K562 (cell line): ENCODE results near the gene MB21D2. TPM values are rescaled to one million over a fixed set of nuclear protein-coding genes. Genes with fewer than 3 reads are reported as not detected.

Source experiments
- ATAC-seq: fragments of 200-7000 bp; cut with Tn5 transposase; 3 replicates; pipeline ENCODE4 v1.9.1; 2020; ENCODE audit warnings: moderate library complexity
- BruUV-seq: library from RNA; stranded (reverse); fragments of 400-500 nt; replicated peaks from 2 replicates; lab custom pipeline; 2021; lab: Mats Ljungman, UMichigan
- CTCF ChIA-PET: fragments of 300-600 bp; formaldehyde crosslinking; extraction: SDS; loops from one replicate; lab custom pipeline; 2021; ENCODE audit warnings: low intra/inter-chr PET ratio; lab: Yijun Ruan, JAX
- POLR2A ChIA-PET: fragments of 300-600, 350-650 bp; sonication (Branson Sonifier 250); formaldehyde crosslinking; extraction: SDS; loops from one replicate; lab custom pipeline; 2021; ENCODE audit warnings: antibody characterized with exemption, inconsistent platforms; lab: Yijun Ruan, JAX
- DNase-seq, 4 experiments: peaks; one replicate each; pipeline versions ENCODE4 v3.0.0 to v3.0.0-alpha.2; 2011 to 2018; ENCODE audit warnings: low spot score in 3 of 4, mixed read lengths in 3 of 4; ENCODE audit errors: extremely low read depth in 1 of 4
- FAIRE-seq: peaks from 2 replicates; lab custom pipeline; 2011; peaks lifted over from hg19 to GRCh38; lab: Jason Lieb, UNC
- H2AFZ ChIP-seq: 2 replicates; pipeline ENCODE4 v1.6.0; 2011; ENCODE audit warnings: low read depth, low read length, control low read depth, inconsistent platforms
- H3K27ac ChIP-seq: fragments of 200-600 bp; 3 replicates; pipeline ENCODE4 v1.8.0; 2011; ENCODE audit warnings: low read depth, mild to moderate bottlenecking, control low read depth, inconsistent platforms, low read length, moderate library complexity, mixed read lengths; ENCODE audit errors: extremely low read depth
- H3K27me3 ChIP-seq, 2 experiments: fragments of 300-600 bp in 1 of 2; 2 replicates in 1 of 2; 3 replicates in 1 of 2; pipeline versions ENCODE4 v1.6.0 to v1.8.0; 2011; ENCODE audit warnings: inconsistent platforms in 2 of 2, low read length in 2 of 2, mild to moderate bottlenecking in 1 of 2, mixed read lengths in 1 of 2, moderate library complexity in 1 of 2; ENCODE audit not compliant: control insufficient read depth in 2 of 2, insufficient read depth in 2 of 2
- H3K36me3 ChIP-seq: fragments of 300-600 bp; 3 replicates; pipeline ENCODE4 v1.8.0; 2011; ENCODE audit warnings: mild to moderate bottlenecking, low read length, inconsistent platforms; ENCODE audit not compliant: control insufficient read depth, insufficient read depth
- H3K4me1 ChIP-seq, 2 experiments: fragments of 200-600 bp in 1 of 2; replicated peaks in 1 of 2; 2 replicates in 1 of 2; 3 replicates in 1 of 2; pipeline versions ENCODE4 v1.5.1 to v1.8.0; 2011; ENCODE audit warnings: inconsistent platforms in 2 of 2, low read length in 2 of 2, mild to moderate bottlenecking in 1 of 2, mixed read lengths in 1 of 2, moderate library complexity in 1 of 2; ENCODE audit not compliant: control insufficient read depth in 2 of 2, insufficient read depth in 2 of 2
- H3K4me2 ChIP-seq: 2 replicates; pipeline ENCODE4 v1.6.1; 2011; ENCODE audit warnings: low read length, control low read depth, inconsistent platforms, mixed read lengths; ENCODE audit not compliant: insufficient read depth
- H3K4me3 ChIP-seq: fragments of 200-600 bp; sonication (generic), shearing (Covaris generic); 2 replicates; pipeline ENCODE4 v1.5.1; 2016; ENCODE audit warnings: control low read depth, inconsistent platforms
- H3K79me2 ChIP-seq: fragments of 200-600 bp; 3 replicates; pipeline ENCODE4 v1.8.0; 2011; ENCODE audit warnings: low read length, inconsistent platforms; ENCODE audit not compliant: control insufficient read depth, insufficient read depth
- H3K9ac ChIP-seq, 2 experiments: 2 replicates each; pipeline versions ENCODE4 v1.6.0 to v1.6.1; 2011; ENCODE audit warnings: low read depth in 2 of 2, low read length in 2 of 2, control low read depth in 1 of 2, inconsistent platforms in 1 of 2, mild to moderate bottlenecking in 1 of 2, mixed read lengths in 1 of 2; ENCODE audit not compliant: insufficient read depth in 1 of 2
- H3K9me1 ChIP-seq: one replicate; pipeline ENCODE4 v1.6.0; 2011; ENCODE audit warnings: inconsistent platforms, mild to moderate bottlenecking, low read length, moderate library complexity; ENCODE audit not compliant: control insufficient read depth, insufficient read depth
- H3K9me3 ChIP-seq: replicated peaks from 2 replicates; pipeline ENCODE4 v1.5.1; 2011; ENCODE audit warnings: low read depth, low read length, inconsistent platforms; ENCODE audit not compliant: control insufficient read depth, insufficient read depth
- H4K20me1 ChIP-seq: replicated peaks from 2 replicates; pipeline ENCODE4 v1.6.1; 2011; ENCODE audit warnings: low read length, inconsistent platforms, mixed read lengths; ENCODE audit not compliant: control insufficient read depth, insufficient read depth
- DIDO1 ChIP-seq: fragments of 450-650 bp; IDR thresholded peaks from 2 replicates; pipeline ENCODE4 v1.6.1; 2016; ENCODE audit warnings: low read depth, missing biosample characterization, missing genetic modification characterization
- MED1 ChIP-seq: sonication (generic); formaldehyde crosslinking; IDR thresholded peaks from 2 replicates; pipeline ENCODE4 v1.8.1; 2023; ENCODE audit warnings: missing genetic modification reagents, borderline replicate concordance
- PRPF4 ChIP-seq: fragments of 200-400 bp; formaldehyde crosslinking; IDR thresholded peaks from one replicate; pipeline ENCODE4 v1.6.1; 2017; ENCODE audit warnings: low read length, low read depth, mild to moderate bottlenecking; ENCODE audit not compliant: insufficient read depth, poor library complexity, severe bottlenecking
- STAT5A ChIP-seq: IDR thresholded peaks from 2 replicates; pipeline ENCODE4 v1.6.1; 2012; ENCODE audit warnings: low read length, inconsistent platforms, borderline replicate concordance
- STAT5B ChIP-seq: fragments of 250-450 bp; sonication (Bioruptor Pico); IDR thresholded peaks from 2 replicates; pipeline ENCODE4 v1.8.0; 2021; ENCODE audit warnings: mild to moderate bottlenecking, inconsistent platforms
- whole genome bisulfite sequencing: fragments of 100-300 bp; shearing (Covaris generic); methylation state at CpG from one replicate; pipeline ENCODE4 v1.1.6; 2016; ENCODE audit warnings: low coverage, mixed read lengths; ENCODE audit not compliant: insufficient coverage; ENCODE audit errors: missing lambda C conversion rate; 5-methylcytosine and 5-hydroxymethylcytosine counted together
- in situ Hi-C: fragments of 300-500 bp; cut with MboI; formaldehyde crosslinking; loops from 4 replicates; pipeline ENCODE4 v1.15.0; 2018; ENCODE audit warnings: inconsistent platforms, mixed read lengths
- intact Hi-C: fragments of 100-400 bp; cut with micrococcal nuclease; formaldehyde crosslinking; loops from 2 replicates; pipeline ENCODE4 v1.14.2; 2022
- polyA plus RNA-seq, 8 experiments: library from polyadenylated mRNA; depleted of rRNA in 4 of 8; stranded (reverse) in 5 of 8; unstranded in 3 of 8; fragments of >200 nt; fragmentation: Nextera tagmentation in 2 of 8; fragmentation: Illumina TruSeq in 1 of 8; extraction: Ambion mirVana in 2 of 8; extraction: Trizol in 1 of 8; gene quantifications; 2 replicates each; pipeline versions ENCODE4 v1.2.1 to v1.2.3, GENCODE V29; 2011 to 2014; ENCODE audit warnings: inconsistent platforms in 1 of 8, missing spikeins in 1 of 8
- total RNA-seq, 7 experiments: library from RNA; depleted of rRNA in 6 of 7; stranded (reverse); fragments of >200 nt in 6 of 7; fragmentation: Illumina TruSeq in 2 of 7; extraction: Trizol in 2 of 7; gene quantifications; 2 replicates each; pipeline versions ENCODE4 v1.2.1 to v1.2.3, GENCODE V29; 2011 to 2021; ENCODE audit warnings: low replicate concordance in 1 of 7
- TF ChIP-seq, protein P1 (sequence below), 2 experiments: fragments of 450-650 bp in 1 of 2; sonication (generic) in 1 of 2; formaldehyde crosslinking; conservative IDR thresholded peaks; 2 replicates each; pipeline versions ENCODE4 v1.4.0 to v1.8.1; 2020 to 2022; ENCODE audit warnings: mild to moderate bottlenecking in 1 of 2, missing genetic modification reagents in 1 of 2
- TF ChIP-seq, protein P2 (sequence below): fragments of 250-450 bp; sonication (Bioruptor Pico); IDR thresholded peaks from 2 replicates; pipeline ENCODE4 v1.8.0; 2022; ENCODE audit warnings: inconsistent platforms
- TF ChIP-seq, protein P3 (sequence below): fragments of 450-650 bp; IDR thresholded peaks from 2 replicates; pipeline ENCODE4 v1.6.1; 2018; ENCODE audit warnings: mild to moderate bottlenecking, low read depth; ENCODE audit not compliant: partially characterized antibody
- TF ChIP-seq, protein P4 (sequence below), 2 experiments: fragments of 150-350 bp in 1 of 2; IDR thresholded peaks; 2 replicates each; pipeline ENCODE4 v1.6.1; 2012 to 2016; ENCODE audit warnings: low read depth in 2 of 2, low read length in 2 of 2, mild to moderate bottlenecking in 1 of 2, moderate library complexity in 1 of 2
- TF ChIP-seq, protein P5 (sequence below): sonication (generic); formaldehyde crosslinking; IDR thresholded peaks from 2 replicates; pipeline ENCODE4 v1.8.0; 2022; ENCODE audit warnings: missing genetic modification reagents, mild to moderate bottlenecking, borderline replicate concordance

MB21D2 gene
- total and polyA plus RNA-seq, 9 of the 15 experiments (the other 6 are each of a cell fraction or from before 2014, with no cell fraction given) = 0.01 TPM; not detected in 8

DNA sequence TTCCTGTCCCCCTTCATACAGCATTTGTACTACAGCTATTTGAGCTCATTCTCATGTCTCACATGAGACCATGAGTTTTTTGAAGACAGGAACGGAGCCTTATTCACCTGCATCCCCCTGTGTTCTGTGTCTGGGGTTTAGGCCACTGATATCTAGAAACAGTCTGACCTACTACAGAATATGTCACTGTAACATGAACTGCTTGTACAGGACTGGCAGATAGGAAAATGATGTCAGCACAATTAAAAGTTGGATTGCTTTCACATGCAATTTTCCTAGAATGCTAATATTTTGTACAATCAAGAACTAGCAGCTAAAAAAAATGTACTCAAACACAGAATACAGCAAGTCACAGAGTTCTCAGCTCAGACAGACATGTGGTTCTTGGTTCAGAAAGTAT is 99.5 kb downstream of the MB21D2 start:
- no peak for DNase-seq
- WGBS = 0% methylated on average over 1 of the region's 1 CpG
- Histone ChIP-seq H3K4me1 (no peaks in the 10 kb centered on the region), H4K20me1 (no peaks in the 10 kb centered on the region), H3K27ac (no peak overlapping the region), H3K9ac (no peak overlapping the region), H3K27me3 (peaks cover 0 to 4% of the 10 kb centered on the region in 2 experiments; a peak in 1 of 5 replicates), H3K9me3 (no peaks in the 10 kb centered on the region), H2AFZ (no peak overlapping the region), H3K9me1 (no peaks in the 10 kb centered on the region), H3K79me2 (no peaks in the 10 kb centered on the region), H3K4me2 (no peak overlapping the region), H3K4me3 (no peak overlapping the region), H3K36me3 (no peaks in the 10 kb centered on the region)
- no TSS peak for BruUV-seq
- ChIA-PET CTCF (interaction anchor here (0.5 kb wide), 1 partner anchor 1700 kb away, joined by 3 read pairs; no protein-coding TSS in a partner anchor), POLR2A (no interaction called here)
- in situ Hi-C loops = loop anchor here (10.0 to 25.0 kb wide), 2 partner anchors 747 to 1494 kb away; no protein-coding TSS in a partner anchor
- intact Hi-C loops = loop anchor here (10.0 kb wide), 3 partner anchors 887 to 1497 kb away; no protein-coding TSS in a partner anchor
- ATAC-seq = no peak
- FAIRE-seq = no peak
- TF ChIP-seq, protein P1, sequence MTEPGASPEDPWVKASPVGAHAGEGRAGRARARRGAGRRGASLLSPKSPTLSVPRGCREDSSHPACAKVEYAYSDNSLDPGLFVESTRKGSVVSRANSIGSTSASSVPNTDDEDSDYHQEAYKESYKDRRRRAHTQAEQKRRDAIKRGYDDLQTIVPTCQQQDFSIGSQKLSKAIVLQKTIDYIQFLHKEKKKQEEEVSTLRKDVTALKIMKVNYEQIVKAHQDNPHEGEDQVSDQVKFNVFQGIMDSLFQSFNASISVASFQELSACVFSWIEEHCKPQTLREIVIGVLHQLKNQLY (CRISPR knock-in tag; conservative IDR thresholded peaks at IDR 0.05) = no peak
- TF ChIP-seq, protein P2, sequence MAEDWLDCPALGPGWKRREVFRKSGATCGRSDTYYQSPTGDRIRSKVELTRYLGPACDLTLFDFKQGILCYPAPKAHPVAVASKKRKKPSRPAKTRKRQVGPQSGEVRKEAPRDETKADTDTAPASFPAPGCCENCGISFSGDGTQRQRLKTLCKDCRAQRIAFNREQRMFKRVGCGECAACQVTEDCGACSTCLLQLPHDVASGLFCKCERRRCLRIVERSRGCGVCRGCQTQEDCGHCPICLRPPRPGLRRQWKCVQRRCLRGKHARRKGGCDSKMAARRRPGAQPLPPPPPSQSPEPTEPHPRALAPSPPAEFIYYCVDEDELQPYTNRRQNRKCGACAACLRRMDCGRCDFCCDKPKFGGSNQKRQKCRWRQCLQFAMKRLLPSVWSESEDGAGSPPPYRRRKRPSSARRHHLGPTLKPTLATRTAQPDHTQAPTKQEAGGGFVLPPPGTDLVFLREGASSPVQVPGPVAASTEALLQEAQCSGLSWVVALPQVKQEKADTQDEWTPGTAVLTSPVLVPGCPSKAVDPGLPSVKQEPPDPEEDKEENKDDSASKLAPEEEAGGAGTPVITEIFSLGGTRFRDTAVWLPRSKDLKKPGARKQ (CRISPR knock-in tag) = no peak
- TF ChIP-seq PRPF4 (no peak), STAT5B (CRISPR knock-in tag) (no peak), MED1 (CRISPR knock-in tag) (no peak), DIDO1 (tag) (no peak), STAT5A (no peak)
- TF ChIP-seq, protein P3, sequence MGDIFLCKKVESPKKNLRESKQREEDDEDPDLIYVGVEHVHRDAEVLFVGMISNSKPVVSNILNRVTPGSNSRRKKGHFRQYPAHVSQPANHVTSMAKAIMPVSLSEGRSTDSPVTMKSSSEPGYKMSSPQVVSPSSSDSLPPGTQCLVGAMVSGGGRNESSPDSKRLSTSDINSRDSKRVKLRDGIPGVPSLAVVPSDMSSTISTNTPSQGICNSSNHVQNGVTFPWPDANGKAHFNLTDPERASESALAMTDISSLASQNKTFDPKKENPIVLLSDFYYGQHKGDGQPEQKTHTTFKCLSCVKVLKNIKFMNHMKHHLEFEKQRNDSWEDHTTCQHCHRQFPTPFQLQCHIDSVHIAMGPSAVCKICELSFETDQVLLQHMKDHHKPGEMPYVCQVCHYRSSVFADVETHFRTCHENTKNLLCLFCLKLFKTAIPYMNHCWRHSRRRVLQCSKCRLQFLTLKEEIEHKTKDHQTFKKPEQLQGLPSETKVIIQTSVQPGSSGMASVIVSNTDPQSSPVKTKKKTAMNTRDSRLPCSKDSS = no peak
- TF ChIP-seq, protein P4, sequence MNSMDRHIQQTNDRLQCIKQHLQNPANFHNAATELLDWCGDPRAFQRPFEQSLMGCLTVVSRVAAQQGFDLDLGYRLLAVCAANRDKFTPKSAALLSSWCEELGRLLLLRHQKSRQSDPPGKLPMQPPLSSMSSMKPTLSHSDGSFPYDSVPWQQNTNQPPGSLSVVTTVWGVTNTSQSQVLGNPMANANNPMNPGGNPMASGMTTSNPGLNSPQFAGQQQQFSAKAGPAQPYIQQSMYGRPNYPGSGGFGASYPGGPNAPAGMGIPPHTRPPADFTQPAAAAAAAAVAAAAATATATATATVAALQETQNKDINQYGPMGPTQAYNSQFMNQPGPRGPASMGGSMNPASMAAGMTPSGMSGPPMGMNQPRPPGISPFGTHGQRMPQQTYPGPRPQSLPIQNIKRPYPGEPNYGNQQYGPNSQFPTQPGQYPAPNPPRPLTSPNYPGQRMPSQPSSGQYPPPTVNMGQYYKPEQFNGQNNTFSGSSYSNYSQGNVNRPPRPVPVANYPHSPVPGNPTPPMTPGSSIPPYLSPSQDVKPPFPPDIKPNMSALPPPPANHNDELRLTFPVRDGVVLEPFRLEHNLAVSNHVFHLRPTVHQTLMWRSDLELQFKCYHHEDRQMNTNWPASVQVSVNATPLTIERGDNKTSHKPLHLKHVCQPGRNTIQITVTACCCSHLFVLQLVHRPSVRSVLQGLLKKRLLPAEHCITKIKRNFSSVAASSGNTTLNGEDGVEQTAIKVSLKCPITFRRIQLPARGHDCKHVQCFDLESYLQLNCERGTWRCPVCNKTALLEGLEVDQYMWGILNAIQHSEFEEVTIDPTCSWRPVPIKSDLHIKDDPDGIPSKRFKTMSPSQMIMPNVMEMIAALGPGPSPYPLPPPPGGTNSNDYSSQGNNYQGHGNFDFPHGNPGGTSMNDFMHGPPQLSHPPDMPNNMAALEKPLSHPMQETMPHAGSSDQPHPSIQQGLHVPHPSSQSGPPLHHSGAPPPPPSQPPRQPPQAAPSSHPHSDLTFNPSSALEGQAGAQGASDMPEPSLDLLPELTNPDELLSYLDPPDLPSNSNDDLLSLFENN (IDR thresholded peaks at IDR 0.05; ENCODE audit: low read depth in 2 of 2, low read length in 2 of 2) = no peak
- TF ChIP-seq, protein P5, sequence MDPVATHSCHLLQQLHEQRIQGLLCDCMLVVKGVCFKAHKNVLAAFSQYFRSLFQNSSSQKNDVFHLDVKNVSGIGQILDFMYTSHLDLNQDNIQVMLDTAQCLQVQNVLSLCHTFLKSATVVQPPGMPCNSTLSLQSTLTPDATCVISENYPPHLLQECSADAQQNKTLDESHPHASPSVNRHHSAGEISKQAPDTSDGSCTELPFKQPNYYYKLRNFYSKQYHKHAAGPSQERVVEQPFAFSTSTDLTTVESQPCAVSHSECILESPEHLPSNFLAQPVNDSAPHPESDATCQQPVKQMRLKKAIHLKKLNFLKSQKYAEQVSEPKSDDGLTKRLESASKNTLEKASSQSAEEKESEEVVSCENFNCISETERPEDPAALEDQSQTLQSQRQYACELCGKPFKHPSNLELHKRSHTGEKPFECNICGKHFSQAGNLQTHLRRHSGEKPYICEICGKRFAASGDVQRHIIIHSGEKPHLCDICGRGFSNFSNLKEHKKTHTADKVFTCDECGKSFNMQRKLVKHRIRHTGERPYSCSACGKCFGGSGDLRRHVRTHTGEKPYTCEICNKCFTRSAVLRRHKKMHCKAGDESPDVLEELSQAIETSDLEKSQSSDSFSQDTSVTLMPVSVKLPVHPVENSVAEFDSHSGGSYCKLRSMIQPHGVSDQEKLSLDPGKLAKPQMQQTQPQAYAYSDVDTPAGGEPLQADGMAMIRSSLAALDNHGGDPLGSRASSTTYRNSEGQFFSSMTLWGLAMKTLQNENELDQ (CRISPR knock-in tag) = no peak
